Amniotic epithelial cell (primary cell): ENCODE data around the gene IRAK3.
"Not testable (repeated sequence)": the region's sequence is repeated elsewhere in the genome, so short reads cannot be mapped to it uniquely, and the experiment has no call there.

Experiments
- DNase-seq: peaks from one replicate; pipeline ENCODE4 v3.0.0-alpha.2; 2010; ENCODE audit warnings: low read depth

IRAK3 gene

GRCh38 chr12:66169221-66170170 is 19.5 kb upstream of the IRAK3 start, which contains the start of gene TMBIM4:
TMBIM4 (minus strand) TSS chr12:66169996; CDS start chr12:66169951, 45 bp downstream.
- peak; percentile 97 for DNase-seq

GRCh38 chr12:66170606-66171005 is 18.4 kb upstream of the IRAK3 start:
- no peak for DNase-seq

GRCh38 chr12:66174391-66175325 is 14.4 kb upstream of the IRAK3 start:
- not testable (repeated sequence) for DNase-seq

GRCh38 chr12:66176105-66176900 is 12.7 kb upstream of the IRAK3 start:
- peak; percentile 80 for DNase-seq

GRCh38 chr12:66182956-66183355 is 6.1 kb upstream of the IRAK3 start:
- peak; percentile 27 for DNase-seq

- not testable (repeated sequence) for DNase-seq
Observed at GRCh38 chr12:66184822-66185221, 4.2 kb upstream of the IRAK3 start.

GRCh38 chr12:66187036-66187435 is 2.0 kb upstream of the IRAK3 start:
- no peak for DNase-seq

GRCh38 chr12:66187821-66188220 is 1.2 kb upstream of the IRAK3 start:
- DNase-seq, result no peak

- DNase-seq, result no peak
Observed at GRCh38 chr12:66189486-66189843, 451 bp downstream of the IRAK3 start.

- DNase-seq, result no peak
Observed at GRCh38 chr12:66189889-66190288, 875 bp downstream of the IRAK3 start.

GRCh38 chr12:66190519-66191370 is 1.7 kb downstream of the IRAK3 start:
- DNase-seq, result no peak

GRCh38 chr12:66191547-66192126 is 2.6 kb downstream of the IRAK3 start:
- DNase-seq, result no peak

GRCh38 chr12:66194122-66194521 is 5.1 kb downstream of the IRAK3 start:
- no peak for DNase-seq

- no peak for DNase-seq
Observed at GRCh38 chr12:66195242-66195641, 6.2 kb downstream of the IRAK3 start.

GRCh38 chr12:66196806-66197205 is 7.8 kb downstream of the IRAK3 start:
- peak; percentile 51 for DNase-seq

GRCh38 chr12:66197495-66197921 is 8.5 kb downstream of the IRAK3 start:
- no peak for DNase-seq

GRCh38 chr12:66199141-66199540 is 10.1 kb downstream of the IRAK3 start:
- no peak for DNase-seq

GRCh38 chr12:66199831-66200509 is 11.0 kb downstream of the IRAK3 start:
- DNase-seq, result no peak

GRCh38 chr12:66203820-66204219 is 14.8 kb downstream of the IRAK3 start:
- DNase-seq, result no peak

GRCh38 chr12:66206141-66206540 is 17.1 kb downstream of the IRAK3 start:
- no peak for DNase-seq
